ENCODE measurements around the gene MSS51.

The MSS51 gene

DNA sequence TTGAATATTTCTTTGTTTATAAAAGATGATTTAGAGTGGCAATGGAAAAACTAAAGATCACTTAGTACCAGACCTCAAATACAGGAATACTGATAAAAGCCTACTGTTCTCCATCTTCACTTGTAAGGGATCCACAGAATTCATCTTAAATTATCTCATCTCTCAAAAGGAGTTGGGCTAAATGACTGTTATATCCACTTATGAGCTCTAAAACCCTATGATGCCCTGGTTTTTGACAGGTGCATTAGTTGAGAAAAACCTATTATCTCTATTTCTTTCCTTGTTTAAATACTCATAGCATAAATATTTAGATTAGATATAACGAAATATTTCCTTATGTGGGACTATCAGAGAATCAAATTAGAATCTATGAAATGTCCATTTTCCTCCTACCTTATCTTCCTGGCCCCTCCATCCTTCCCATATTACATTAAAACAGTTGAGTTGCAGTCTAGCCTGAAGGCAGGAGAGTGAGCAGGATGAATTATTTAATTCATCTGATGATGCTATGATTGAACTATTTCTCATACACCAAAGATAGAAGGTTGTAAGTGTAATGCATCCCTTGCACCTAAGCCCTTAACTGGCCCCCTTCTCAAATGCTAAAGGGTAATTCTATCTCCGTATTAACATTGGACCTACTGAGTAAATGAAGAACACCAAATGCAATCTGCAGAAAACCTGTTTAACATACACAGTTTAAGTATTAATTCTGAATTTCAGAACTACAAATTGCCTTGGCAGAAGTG, 32.8 kb upstream of the MSS51 start:
- TF ChIP-seq, protein P1, sequence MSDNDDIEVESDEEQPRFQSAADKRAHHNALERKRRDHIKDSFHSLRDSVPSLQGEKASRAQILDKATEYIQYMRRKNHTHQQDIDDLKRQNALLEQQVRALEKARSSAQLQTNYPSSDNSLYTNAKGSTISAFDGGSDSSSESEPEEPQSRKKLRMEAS (IDR thresholded peaks at IDR 0.05; ENCODE audit: low read depth, low read length) = no peak
- no peak for TF ChIP-seq POLR2A (IDR thresholded peaks at IDR 0.05; ENCODE audit: extremely low read depth, insufficient read length)
- TF ChIP-seq MYC (IDR thresholded peaks at IDR 0.05; ENCODE audit: low read depth, low read length) = no peak
- TF ChIP-seq, protein P2, sequence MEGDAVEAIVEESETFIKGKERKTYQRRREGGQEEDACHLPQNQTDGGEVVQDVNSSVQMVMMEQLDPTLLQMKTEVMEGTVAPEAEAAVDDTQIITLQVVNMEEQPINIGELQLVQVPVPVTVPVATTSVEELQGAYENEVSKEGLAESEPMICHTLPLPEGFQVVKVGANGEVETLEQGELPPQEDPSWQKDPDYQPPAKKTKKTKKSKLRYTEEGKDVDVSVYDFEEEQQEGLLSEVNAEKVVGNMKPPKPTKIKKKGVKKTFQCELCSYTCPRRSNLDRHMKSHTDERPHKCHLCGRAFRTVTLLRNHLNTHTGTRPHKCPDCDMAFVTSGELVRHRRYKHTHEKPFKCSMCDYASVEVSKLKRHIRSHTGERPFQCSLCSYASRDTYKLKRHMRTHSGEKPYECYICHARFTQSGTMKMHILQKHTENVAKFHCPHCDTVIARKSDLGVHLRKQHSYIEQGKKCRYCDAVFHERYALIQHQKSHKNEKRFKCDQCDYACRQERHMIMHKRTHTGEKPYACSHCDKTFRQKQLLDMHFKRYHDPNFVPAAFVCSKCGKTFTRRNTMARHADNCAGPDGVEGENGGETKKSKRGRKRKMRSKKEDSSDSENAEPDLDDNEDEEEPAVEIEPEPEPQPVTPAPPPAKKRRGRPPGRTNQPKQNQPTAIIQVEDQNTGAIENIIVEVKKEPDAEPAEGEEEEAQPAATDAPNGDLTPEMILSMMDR (IDR thresholded peaks at IDR 0.05; ENCODE audit: low read depth, low read length) = no peak
- H3K4me3 ChIP-seq (ENCODE audit: low read depth, low read length) = no peak overlapping the region
- no peak for DNase-seq (ENCODE audit: low read depth)

DNA sequence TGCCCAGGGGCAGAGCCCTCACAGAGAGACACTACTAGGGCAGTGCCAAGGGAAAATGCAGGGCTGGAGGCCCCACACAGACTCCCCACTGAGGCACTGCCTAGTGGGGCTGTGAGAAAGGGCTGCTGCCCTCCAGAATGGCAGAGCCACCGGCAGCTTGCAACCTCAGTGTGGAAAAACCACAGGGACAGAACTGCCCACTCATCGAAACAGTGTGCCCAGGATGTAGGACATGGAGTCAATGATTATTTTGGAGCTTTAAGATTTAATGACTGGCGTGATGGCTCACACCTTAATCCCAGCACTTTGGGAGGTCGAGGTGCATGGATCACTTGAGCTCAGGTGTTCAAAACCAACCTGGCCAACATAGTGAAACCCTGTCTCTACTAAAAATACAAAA, 27.5 kb upstream of the MSS51 start:
- TF ChIP-seq, protein P1 (IDR thresholded peaks at IDR 0.05; ENCODE audit: low read depth, low read length) = no peak
- no peak overlapping the region for H3K4me3 ChIP-seq (ENCODE audit: low read depth, low read length)
- no peak for DNase-seq (ENCODE audit: low read depth)

DNA sequence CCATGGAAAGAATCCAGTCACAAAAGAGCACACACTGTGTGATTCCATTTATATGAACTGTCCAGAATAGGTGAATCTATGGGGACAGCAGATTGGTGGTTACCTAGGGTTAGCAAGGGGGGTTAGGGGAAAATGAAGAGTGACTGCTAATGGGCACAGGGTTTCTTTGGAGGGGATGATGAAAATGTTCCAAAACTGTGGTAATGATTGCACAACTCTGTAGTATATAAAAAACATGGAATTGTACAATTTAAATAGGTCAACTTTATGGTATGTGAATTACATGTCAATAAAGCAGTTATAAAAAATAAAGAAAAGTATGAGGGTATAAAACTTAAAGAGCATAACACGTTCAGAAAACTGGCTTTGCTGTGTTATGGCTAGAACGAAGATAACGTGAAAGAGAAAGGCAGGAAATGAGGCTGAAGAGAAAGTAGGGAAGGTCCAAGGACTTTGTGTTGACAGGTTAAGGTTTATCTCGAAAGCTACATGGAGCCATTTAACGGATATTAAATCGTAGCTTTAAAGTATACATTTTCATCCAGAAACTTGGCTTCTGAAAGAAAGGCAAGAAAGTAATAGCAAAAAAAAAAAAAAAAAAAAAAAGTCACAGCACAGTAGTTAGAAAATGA, 26.4 kb upstream of the MSS51 start:
- TF ChIP-seq MYC (IDR thresholded peaks at IDR 0.05; ENCODE audit: low read depth, low read length) (no peak), POLR2A (IDR thresholded peaks at IDR 0.05; ENCODE audit: extremely low read depth, insufficient read length) (no peak)
- TF ChIP-seq, protein P2 (IDR thresholded peaks at IDR 0.05; ENCODE audit: low read depth, low read length) = no peak
- TF ChIP-seq, protein P1 (IDR thresholded peaks at IDR 0.05; ENCODE audit: low read depth, low read length) = no peak
- no peak for DNase-seq (ENCODE audit: low read depth)
- no peak overlapping the region for H3K4me3 ChIP-seq (ENCODE audit: low read depth, low read length)

DNA sequence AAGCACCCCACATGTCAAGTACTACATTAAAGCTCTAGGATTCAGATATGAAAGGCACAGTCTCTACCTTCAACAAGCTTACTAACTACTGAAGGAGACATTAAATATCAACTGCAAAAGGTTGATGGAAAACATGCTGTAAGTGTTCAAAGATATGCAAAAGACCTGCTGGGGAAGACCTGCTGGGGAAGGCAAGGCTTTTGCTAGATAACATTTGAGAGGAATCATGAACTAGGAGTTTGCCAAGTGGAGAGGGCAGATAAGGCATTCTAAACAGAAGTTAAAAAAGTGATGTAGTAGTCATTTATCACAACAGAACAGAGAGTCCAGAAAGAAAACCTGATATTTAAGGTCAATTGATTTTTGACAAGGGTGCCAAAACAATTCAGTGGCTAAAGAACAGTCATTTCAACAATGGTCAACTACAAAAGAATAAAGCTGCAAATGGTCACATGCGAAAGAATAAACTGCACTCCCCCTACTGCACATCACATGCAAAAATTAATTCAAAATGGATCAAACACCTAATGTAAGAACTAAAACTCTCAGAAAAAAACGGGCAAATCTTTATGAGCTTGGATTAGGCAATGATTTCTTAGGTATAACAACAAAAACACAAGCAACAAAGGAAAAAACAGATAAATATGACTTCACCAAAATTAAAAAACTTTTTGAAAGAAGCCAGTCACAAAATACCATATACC, 23.0 kb upstream of the MSS51 start:
- DNase-seq (ENCODE audit: low read depth) = no peak
- H3K4me3 ChIP-seq (ENCODE audit: low read depth, low read length) = no peak overlapping the region
- no peak for TF ChIP-seq POLR2A (IDR thresholded peaks at IDR 0.05; ENCODE audit: extremely low read depth, insufficient read length)
- no peak for TF ChIP-seq MYC (IDR thresholded peaks at IDR 0.05; ENCODE audit: low read depth, low read length)
- TF ChIP-seq, protein P2 (IDR thresholded peaks at IDR 0.05; ENCODE audit: low read depth, low read length) = no peak
- TF ChIP-seq, protein P1 (IDR thresholded peaks at IDR 0.05; ENCODE audit: low read depth, low read length) = no peak

DNA sequence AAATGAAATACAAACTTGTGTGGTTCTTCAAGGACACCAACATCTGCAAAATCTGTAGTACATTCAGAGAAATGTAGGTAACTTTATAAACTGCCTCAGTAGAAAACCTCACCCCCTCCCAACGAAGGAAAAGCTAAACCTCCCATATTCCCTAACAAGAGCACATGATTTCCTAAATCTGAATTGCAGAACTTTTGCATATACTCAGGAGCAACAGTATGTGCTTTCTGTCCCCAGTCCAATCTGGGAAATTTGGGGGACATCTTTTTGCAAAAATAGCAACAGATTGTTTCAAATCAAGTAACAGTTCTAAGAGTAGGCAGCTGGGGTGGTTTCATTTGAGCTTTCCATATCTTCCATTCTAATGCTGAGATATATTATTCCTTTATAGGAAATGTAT, 15.8 kb upstream of the MSS51 start:
- no peak for DNase-seq (ENCODE audit: low read depth)
- no peak overlapping the region for H3K4me3 ChIP-seq (ENCODE audit: low read depth, low read length)
- no peak for TF ChIP-seq MYC (IDR thresholded peaks at IDR 0.05; ENCODE audit: low read depth, low read length)
- TF ChIP-seq POLR2A (IDR thresholded peaks at IDR 0.05; ENCODE audit: extremely low read depth, insufficient read length) = no peak

DNA sequence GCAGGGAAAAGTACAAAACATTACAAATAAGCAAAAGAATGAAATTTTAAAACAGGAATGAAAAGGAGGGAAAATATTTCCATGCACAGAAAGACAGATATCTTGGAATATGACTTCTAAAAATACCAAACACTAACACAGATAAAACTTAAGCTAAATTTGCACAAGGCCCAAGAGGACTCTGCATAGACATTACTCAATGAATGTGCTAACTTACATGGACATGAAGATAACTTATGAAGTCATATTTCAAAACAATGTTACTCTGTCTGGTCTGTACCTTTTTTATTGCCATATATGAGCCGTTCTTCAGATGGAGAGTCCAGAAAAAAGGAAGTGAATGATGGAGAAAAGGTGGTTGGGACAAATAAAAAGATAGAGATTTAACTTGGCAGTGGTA, 15.0 kb upstream of the MSS51 start:
- TF ChIP-seq, protein P2 (IDR thresholded peaks at IDR 0.05; ENCODE audit: low read depth, low read length) = no peak
- TF ChIP-seq, protein P1 (IDR thresholded peaks at IDR 0.05; ENCODE audit: low read depth, low read length) = no peak
- TF ChIP-seq MYC (IDR thresholded peaks at IDR 0.05; ENCODE audit: low read depth, low read length) (no peak), POLR2A (IDR thresholded peaks at IDR 0.05; ENCODE audit: extremely low read depth, insufficient read length) (no peak)
- no peak for DNase-seq (ENCODE audit: low read depth)

More for the DNA sequence above, 15.0 kb upstream of the MSS51 start:
- no peak overlapping the region for H3K4me3 ChIP-seq (ENCODE audit: low read depth, low read length)

Measured in NB4 (cell line).